Choroid plexus epithelial cell (primary cell): ENCODE data around the gene TMA7B.

ENCODE experiments used
- DNase-seq: peaks from one replicate; pipeline ENCODE4 v3.0.0-alpha.2; 2010; ENCODE audit warnings: low read depth
- H3K4me3 ChIP-seq: 2 replicates; pipeline ENCODE4 v1.5.1; 2011; ENCODE audit warnings: low read depth, mild to moderate bottlenecking, control low read depth, low read length, moderate library complexity
- TF ChIP-seq, protein P1 (sequence below): conservative IDR thresholded peaks from 2 replicates; pipeline ENCODE4 v1.5.1; 2011; ENCODE audit warnings: low read depth, mild to moderate bottlenecking, control low read depth, inconsistent platforms, low read length, moderate library complexity

The TMA7B gene

DNA sequence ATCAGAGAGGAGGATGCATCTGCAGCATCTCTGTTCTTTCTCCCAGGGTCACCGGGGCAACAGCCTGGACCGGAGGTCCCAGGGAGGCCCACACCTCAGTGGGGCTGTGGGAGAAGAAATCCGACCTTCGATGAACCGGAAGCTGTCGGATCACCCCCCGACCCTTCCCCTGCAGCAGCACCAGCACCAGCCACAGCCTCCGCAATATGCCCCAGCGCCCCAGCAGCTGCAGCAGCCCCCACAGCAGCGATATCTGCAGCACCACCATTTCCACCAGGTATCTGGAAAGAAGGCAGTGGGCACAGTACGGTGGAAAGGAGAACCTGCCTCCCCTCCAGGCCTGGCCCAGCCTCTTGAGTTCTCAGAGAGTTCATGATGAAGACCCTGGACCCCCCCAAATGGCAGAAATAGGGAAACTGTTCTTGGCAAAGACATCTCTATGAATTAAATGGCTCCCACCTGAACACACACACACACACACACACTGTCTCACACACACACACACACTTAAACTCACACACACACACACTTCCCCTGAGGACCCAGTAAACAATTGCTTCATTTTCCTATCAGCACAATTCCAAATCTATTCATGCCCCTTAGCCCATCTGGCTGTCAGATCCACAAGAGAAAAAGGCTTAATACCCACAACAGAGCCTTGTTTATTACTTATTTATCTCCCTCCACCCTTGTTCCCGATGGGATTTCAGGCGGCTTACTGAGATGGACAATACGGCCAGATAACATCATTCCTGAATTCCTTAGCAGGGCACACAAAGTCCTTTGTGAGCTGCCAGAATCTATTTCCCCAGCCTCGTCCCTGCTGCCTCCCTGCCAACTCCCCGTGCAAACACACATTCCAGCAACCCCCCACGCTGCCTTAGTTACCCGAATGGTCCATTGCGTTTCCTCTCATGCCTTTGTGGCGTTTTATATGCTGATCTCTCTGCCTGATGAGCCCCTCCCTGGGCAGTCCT is 8.1 kb downstream of the TMA7B start:
- TF ChIP-seq, protein P1, sequence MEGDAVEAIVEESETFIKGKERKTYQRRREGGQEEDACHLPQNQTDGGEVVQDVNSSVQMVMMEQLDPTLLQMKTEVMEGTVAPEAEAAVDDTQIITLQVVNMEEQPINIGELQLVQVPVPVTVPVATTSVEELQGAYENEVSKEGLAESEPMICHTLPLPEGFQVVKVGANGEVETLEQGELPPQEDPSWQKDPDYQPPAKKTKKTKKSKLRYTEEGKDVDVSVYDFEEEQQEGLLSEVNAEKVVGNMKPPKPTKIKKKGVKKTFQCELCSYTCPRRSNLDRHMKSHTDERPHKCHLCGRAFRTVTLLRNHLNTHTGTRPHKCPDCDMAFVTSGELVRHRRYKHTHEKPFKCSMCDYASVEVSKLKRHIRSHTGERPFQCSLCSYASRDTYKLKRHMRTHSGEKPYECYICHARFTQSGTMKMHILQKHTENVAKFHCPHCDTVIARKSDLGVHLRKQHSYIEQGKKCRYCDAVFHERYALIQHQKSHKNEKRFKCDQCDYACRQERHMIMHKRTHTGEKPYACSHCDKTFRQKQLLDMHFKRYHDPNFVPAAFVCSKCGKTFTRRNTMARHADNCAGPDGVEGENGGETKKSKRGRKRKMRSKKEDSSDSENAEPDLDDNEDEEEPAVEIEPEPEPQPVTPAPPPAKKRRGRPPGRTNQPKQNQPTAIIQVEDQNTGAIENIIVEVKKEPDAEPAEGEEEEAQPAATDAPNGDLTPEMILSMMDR: no peak
- H3K4me3 ChIP-seq: no peak overlapping the region
- no peak for DNase-seq

DNA sequence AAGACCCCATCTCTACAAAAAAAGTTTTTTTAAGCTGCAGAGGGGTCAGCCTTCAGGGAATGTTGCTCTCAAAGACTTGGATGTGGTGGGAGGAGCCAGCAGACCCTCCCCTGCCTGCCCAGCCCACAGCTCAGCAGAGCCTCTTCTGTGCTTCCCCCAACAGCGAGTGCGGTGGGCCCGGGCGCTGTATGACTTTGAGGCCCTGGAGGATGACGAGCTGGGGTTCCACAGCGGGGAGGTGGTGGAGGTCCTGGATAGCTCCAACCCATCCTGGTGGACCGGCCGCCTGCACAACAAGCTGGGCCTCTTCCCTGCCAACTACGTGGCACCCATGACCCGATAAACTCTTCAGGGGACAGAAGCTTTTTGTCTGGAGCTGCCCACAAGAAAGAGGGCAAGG is 10.5 kb downstream of the TMA7B start:
- DNase-seq: no peak
- H3K4me3 ChIP-seq: no peak overlapping the region
- TF ChIP-seq, protein P1: no peak

DNA sequence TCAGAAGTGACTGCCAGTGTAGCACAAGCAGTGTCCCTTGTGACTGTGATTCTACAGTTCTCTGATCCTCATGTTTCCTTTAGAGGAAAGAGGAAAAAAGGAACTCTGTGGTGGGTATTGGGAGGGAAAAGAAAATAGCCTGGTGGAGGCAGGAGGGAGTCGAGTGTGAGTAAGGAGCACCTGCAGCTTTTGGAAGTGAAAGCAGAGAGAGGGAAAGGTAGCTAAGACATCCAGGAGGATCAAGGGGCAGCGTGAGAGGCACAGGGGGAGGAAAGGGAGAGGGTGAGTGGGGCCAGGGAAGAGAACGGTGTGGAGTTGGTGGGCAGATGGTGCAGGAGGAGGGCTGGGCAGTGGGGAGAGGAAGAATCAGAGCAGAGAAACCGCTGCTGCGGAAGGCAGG is 12.4 kb downstream of the TMA7B start:
- no peak for DNase-seq
- H3K4me3 ChIP-seq: no peak overlapping the region
- TF ChIP-seq, protein P1: no peak

DNA sequence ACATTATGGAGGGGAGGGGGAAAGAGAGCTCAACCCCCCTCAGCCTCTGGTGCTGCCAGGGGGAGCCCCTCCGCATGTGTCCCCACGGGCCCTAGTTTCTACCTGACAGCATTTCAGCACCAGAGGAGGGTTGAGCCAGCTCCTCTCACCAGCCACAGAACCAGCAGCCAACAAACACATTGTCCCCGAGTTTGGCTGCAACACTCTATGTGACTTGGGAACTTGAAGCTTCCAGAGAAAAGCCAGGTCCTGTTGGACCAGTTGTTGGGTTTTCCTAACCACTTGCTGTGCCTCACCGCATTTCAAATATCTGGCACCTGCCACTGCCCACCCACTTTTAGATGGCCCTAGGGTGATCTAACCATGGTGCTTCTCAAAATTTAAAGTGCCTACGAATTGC is 13.5 kb downstream of the TMA7B start:
- DNase-seq: no peak
- no peak overlapping the region for H3K4me3 ChIP-seq
- TF ChIP-seq, protein P1: no peak

DNA sequence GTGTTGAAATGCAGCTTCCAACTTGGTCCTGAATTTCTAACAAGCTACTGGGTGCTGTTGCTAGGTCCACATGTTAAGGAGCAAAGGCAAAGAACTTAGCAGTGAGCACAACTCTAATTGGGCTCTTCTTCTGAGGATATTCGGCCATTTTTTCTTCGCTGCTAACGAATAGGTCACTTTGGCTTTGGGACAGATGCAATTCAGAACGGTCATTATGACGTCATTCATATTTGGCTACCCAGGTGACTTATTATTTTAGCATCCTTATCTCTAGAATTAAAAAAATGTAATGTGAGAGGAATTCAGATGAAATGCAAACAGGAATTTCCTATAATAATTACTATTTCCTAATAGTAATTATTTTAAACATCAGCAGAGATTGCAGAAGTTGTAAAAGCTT is 13.9 kb downstream of the TMA7B start:
- TF ChIP-seq, protein P1: no peak
- no peak for DNase-seq
- H3K4me3 ChIP-seq: no peak overlapping the region

DNA sequence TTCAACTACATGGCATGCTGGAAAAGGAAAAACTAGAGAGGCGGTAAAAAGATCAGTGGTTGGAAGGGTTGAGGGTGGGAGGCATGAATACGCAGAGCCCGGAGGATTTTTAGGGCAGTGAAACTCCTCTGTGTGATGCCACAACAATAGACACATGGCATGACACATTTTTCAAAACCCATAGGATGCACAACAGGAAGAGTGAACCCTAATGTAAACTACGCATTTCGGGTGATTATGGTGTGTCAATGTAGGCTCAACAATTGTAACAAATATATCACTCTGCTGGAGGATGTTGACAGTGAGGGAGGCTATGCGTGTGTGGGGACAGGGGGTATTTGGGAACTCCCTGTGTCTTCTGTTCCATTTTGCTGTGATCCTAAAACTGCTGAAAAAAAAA is 18.9 kb downstream of the TMA7B start:
- H3K4me3 ChIP-seq: no peak overlapping the region
- TF ChIP-seq, protein P1: no peak
- DNase-seq: no peak

DNA sequence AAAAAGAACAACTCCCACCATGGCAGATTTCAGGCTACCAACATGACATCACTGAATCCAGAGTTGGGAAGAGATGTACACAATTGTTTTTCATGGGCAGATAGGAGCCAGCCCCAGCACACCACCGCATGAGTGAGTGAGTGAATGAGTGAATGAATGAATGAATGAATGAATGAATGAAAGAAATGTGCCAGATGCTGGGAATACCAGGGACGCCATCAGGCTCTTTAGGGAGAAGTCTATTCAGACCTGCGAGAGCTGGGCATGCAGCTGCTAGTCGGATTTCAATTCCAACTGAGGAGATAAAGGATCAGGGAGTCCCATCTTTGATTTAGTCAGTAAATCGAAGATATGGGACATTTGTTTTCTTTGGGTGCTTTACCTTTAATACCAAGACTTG is 19.3 kb downstream of the TMA7B start:
- TF ChIP-seq, protein P1: no peak
- no peak overlapping the region for H3K4me3 ChIP-seq
- DNase-seq: no peak
